OCI-LY3 (cell line): ENCODE measurements around the gene MYOD1.

Experiments
- H2AFZ ChIP-seq: fragments of 200-600, 300-600 bp; shearing (Covaris generic); 2 replicates; pipeline ENCODE4 v1.6.0; 2014; ENCODE audit warnings: antibody characterized with exemption, low read depth, low read length
- H3K27ac ChIP-seq: fragments of 200-600, 300-600 bp; sonication (generic); 2 replicates; pipeline ENCODE4 v1.5.1; 2014; ENCODE audit warnings: mild to moderate bottlenecking, low read length, moderate library complexity, mixed read lengths
- H3K27me3 ChIP-seq: fragments of 200-600, 300-600 bp; sonication (generic); 2 replicates; pipeline ENCODE4 v1.6.1; 2014; ENCODE audit warnings: low read depth, low read length, mixed read lengths
- H3K36me3 ChIP-seq: fragments of 200-600, 300-600 bp; sonication (generic); replicated peaks from 2 replicates; pipeline ENCODE3; 2014; ENCODE audit warnings: low read depth, low read length, mixed read lengths
- H3K4me1 ChIP-seq: fragments of 300-600, 200-600 bp; sonication (generic); 2 replicates; pipeline ENCODE4 v1.6.1; 2014; ENCODE audit warnings: low read length, mixed read lengths
- H3K4me2 ChIP-seq: fragments of 200-600, 300-600 bp; sonication (generic); 2 replicates; pipeline ENCODE4 v1.6.1; 2014; ENCODE audit warnings: low read length, mixed read lengths
- H3K4me3 ChIP-seq: fragments of 300-600, 200-600 bp; sonication (generic); 2 replicates; pipeline ENCODE4 v1.5.1; 2014; ENCODE audit warnings: antibody characterized with exemption, mild to moderate bottlenecking, low read length, moderate library complexity
- H3K79me2 ChIP-seq: fragments of 300-600, 200-600 bp; shearing (Covaris generic); 2 replicates; pipeline ENCODE4 v1.6.1; 2014; ENCODE audit warnings: mild to moderate bottlenecking, low read length, mixed read lengths
- H3K9ac ChIP-seq: fragments of 300-600, 200-600 bp; shearing (Covaris generic); 2 replicates; pipeline ENCODE4 v1.6.0; 2014; ENCODE audit warnings: mild to moderate bottlenecking, low read length, moderate library complexity
- H3K9me3 ChIP-seq: fragments of 200-600, 300-600 bp; shearing (Covaris generic); 2 replicates; pipeline ENCODE4 v1.6.1; 2014; ENCODE audit warnings: low read length, mixed read lengths; ENCODE audit not compliant: insufficient read depth
- H4K20me1 ChIP-seq: fragments of 200-600, 300-600 bp; sonication (generic); 2 replicates; pipeline ENCODE4 v1.6.1; 2016; ENCODE audit warnings: low read length, mixed read lengths; ENCODE audit not compliant: insufficient read depth
- EZH2phosphoT487 ChIP-seq: fragments of 200-600 bp; shearing (Covaris generic); IDR thresholded peaks from 2 replicates; pipeline ENCODE4 v1.6.1; 2018; ENCODE audit warnings: antibody characterized with exemption, mixed run types, low read depth
- TF ChIP-seq, protein P1 (sequence below): fragments of 200-600, 300-600 bp; sonication (generic); IDR thresholded peaks from 2 replicates; pipeline ENCODE4 v1.5.1; 2014; ENCODE audit warnings: antibody characterized with exemption, low read length, low read depth

MYOD1 gene

DNA sequence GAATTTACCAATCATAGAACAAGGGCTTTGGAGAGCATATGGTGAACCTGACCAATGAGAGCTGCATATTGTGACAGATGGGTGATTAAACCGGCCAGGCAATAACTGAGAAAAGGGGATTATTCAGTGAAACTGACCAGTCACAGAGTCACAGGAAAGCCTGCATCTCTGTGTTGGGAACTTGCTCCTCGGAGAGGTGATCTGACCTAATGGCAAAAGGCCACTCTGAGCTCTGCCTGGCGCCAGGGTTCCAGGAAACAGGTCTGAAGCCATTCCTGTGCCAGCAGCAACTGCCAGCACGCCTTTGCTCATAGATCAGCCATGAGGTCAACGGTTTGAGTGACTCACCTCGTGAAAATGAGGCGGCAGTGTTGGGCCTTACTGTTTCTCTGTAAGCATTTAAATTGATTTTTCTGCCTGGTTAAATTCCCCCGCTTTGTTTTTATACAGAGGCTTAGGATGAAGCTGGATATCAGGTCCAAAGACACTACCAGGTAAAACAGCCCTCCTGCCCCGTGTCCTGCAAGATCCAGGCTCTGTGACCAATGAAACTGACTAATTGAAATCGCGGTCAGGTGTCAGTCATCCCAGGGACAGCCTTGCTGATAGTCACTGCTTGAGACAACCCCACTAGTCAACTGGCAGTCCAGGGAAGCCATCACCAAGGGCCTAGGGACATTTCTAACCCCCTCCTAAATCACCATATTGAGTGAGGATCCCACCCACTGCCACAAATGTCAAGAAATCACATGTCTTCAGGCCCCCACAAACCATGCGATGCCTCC lies 35.8 kb upstream of the MYOD1 start:
- TF ChIP-seq, protein P1, sequence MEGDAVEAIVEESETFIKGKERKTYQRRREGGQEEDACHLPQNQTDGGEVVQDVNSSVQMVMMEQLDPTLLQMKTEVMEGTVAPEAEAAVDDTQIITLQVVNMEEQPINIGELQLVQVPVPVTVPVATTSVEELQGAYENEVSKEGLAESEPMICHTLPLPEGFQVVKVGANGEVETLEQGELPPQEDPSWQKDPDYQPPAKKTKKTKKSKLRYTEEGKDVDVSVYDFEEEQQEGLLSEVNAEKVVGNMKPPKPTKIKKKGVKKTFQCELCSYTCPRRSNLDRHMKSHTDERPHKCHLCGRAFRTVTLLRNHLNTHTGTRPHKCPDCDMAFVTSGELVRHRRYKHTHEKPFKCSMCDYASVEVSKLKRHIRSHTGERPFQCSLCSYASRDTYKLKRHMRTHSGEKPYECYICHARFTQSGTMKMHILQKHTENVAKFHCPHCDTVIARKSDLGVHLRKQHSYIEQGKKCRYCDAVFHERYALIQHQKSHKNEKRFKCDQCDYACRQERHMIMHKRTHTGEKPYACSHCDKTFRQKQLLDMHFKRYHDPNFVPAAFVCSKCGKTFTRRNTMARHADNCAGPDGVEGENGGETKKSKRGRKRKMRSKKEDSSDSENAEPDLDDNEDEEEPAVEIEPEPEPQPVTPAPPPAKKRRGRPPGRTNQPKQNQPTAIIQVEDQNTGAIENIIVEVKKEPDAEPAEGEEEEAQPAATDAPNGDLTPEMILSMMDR: no peak
- TF ChIP-seq EZH2phosphoT487: no peak
- no peaks in the 10 kb centered on the region for H3K36me3 ChIP-seq
- H3K4me1 ChIP-seq: no peaks in the 10 kb centered on the region
- H3K9ac ChIP-seq: no peak overlapping the region
- no peak overlapping the region for H3K4me2 ChIP-seq
- H3K4me3 ChIP-seq: no peak overlapping the region
- H3K79me2 ChIP-seq: no peaks in the 10 kb centered on the region
- no peak overlapping the region for H3K27ac ChIP-seq
- H3K27me3 ChIP-seq: peaks cover 65% of the 10 kb centered on the region
- no peaks in the 10 kb centered on the region for H3K9me3 ChIP-seq
- no peaks in the 10 kb centered on the region for H4K20me1 ChIP-seq
- no peak overlapping the region for H2AFZ ChIP-seq

DNA sequence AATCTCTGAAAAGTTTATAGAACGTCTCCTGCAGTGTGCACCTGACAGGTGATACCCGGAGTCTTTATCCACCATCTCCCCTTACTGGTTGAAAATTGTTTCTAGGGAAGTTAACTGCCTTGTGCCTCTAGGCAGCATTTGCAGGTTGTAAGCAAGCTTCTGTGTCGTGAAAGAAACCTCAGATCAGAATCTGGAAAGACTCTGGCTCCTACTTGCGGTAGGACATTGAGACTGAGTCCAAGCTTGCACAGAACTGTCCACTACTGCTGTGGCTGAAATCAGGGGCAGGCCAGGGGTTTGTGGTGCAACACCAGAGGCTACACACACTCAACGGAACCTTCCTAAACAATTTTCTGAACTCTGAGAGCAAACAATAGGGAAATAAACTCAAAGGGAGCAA lies 34.8 kb upstream of the MYOD1 start:
- no peaks in the 10 kb centered on the region for H3K4me1 ChIP-seq
- H3K4me3 ChIP-seq: no peak overlapping the region
- no peaks in the 10 kb centered on the region for H3K9me3 ChIP-seq
- H3K36me3 ChIP-seq: no peaks in the 10 kb centered on the region
- H4K20me1 ChIP-seq: no peaks in the 10 kb centered on the region
- peaks cover 74% of the 10 kb centered on the region for H3K27me3 ChIP-seq
- no peaks in the 10 kb centered on the region for H3K79me2 ChIP-seq
- H2AFZ ChIP-seq: no peak overlapping the region
- TF ChIP-seq EZH2phosphoT487: no peak
- H3K4me2 ChIP-seq: no peak overlapping the region
- no peak overlapping the region for H3K27ac ChIP-seq
- H3K9ac ChIP-seq: no peak overlapping the region

DNA sequence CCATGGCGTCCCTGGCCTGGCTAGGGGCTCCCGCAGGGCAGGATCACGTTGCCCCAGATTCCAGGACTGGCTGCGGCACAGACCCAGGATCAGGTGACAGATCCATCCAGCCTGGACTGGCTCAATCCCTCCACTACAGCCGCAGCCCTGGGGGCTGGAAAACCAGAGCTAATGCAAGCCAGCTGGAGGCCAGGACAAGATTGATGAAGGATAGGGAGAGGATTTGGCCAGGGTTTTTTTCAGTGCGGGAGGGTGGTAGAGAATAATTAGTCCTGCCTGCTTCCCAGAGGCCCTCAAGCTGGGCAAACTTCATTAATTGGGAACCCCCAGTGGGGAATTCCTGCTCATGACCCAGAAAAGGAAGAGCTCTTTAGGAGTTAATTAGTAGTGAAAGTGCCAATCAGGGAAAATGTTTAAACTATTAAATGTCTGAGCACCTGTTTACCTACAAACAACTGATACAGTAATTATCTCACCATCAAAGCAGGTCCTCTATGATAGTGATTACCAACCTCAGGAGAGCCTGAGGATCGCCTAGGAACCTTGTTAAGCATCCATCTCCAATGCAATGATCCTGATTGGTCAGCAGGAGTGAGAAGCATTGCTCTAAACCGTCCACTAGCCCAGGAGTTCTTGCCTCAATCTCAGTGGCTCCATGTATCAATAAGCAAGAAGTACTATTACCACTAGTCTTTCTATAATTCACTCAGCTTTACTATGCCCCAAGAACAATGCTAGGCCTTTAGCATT lies 33.0 kb upstream of the MYOD1 start:
- Histone ChIP-seq H3K4me3 (no peak overlapping the region), H3K9ac (no peak overlapping the region)

DNA sequence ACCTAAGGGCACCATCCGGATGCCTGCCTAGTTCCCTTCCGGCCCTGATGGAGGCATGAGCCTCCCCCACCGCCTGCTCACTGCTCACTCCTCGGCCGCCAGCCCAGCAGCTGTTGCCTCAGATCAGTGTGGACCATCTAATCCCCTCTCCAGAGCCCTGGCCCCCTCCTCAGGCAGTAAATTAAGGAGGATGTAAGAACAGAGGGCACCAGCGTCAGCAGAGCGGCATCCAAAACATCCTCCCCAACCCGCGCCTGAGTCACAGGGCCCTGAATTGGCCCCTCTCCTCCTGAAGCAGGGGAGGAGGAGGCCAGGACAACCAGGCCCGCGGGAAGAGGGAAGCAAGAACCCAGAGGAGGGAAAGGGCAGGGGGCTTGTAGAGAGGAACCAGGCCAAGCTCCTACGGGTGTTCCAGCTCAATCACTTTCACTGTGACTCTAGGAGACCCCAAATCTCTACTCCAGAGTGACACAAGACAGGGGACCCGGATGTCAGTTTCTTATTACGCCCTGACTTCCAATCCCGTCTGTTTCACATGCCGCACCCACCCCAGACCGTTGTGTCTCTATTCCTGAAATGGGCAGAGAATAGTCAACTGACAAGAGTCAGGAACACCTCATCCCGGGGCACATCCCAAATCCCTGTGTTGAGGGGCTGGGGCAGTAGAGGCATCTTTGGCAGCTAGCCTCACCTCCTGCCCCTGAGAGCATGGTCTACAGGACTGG lies 31.3 kb upstream of the MYOD1 start:
- Histone ChIP-seq H4K20me1 (no peaks in the 10 kb centered on the region), H3K36me3 (no peaks in the 10 kb centered on the region), H3K27me3 (peaks cover 78% of the 10 kb centered on the region), H3K9me3 (no peaks in the 10 kb centered on the region), H3K27ac (no peak overlapping the region), H3K4me1 (peaks cover 8% of the 10 kb centered on the region), H2AFZ (no peak overlapping the region), H3K4me3 (no peak overlapping the region), H3K79me2 (no peaks in the 10 kb centered on the region), H3K4me2 (no peak overlapping the region), H3K9ac (no peak overlapping the region)
- TF ChIP-seq EZH2phosphoT487: no peak
- TF ChIP-seq, protein P1: no peak

More for the DNA sequence above, 33.0 kb upstream of the MYOD1 start:
- H3K36me3 ChIP-seq: no peaks in the 10 kb centered on the region
- no peak overlapping the region for H3K4me2 ChIP-seq
- no peak overlapping the region for H2AFZ ChIP-seq
- H3K79me2 ChIP-seq: no peaks in the 10 kb centered on the region
- TF ChIP-seq, protein P1: no peak
- no peak for TF ChIP-seq EZH2phosphoT487
- no peaks in the 10 kb centered on the region for H3K9me3 ChIP-seq
- H3K27ac ChIP-seq: no peak overlapping the region
- H3K4me1 ChIP-seq: no peaks in the 10 kb centered on the region
- no peaks in the 10 kb centered on the region for H4K20me1 ChIP-seq
- peaks cover 80% of the 10 kb centered on the region for H3K27me3 ChIP-seq
